GM23338 (cell line): ENCODE measurements around the gene METRN. TPM values are rescaled to one million over a fixed set of nuclear protein-coding genes. Genes with fewer than 3 reads are reported as not detected.

Source experiments
- ATAC-seq: fragments of 200-7000 bp; cut with Tn5 transposase; 3 replicates; pipeline ENCODE4 v1.9.1; 2020
- DNase-seq: peaks from one replicate; pipeline ENCODE4 v3.0.0-alpha.2; 2015; ENCODE audit warnings: low spot score
- H2AFZ ChIP-seq: fragments of 200-600 bp; sonication (generic); 2 replicates; pipeline ENCODE4 v1.8.0; 2016; ENCODE audit warnings: antibody characterized with exemption, mild to moderate bottlenecking, moderate library complexity
- H3F3A ChIP-seq: fragments of 200-600 bp; sonication (generic); replicated peaks from 2 replicates; pipeline ENCODE4 v1.8.0; 2017; ENCODE audit warnings: antibody characterized with exemption, mixed run types, low read depth
- H3K27ac ChIP-seq: fragments of 200-600 bp; sonication (generic); 2 replicates; pipeline ENCODE4 v1.6.1; 2016; ENCODE audit warnings: low read depth
- H3K27me3 ChIP-seq: fragments of 200-600 bp; sonication (generic); 2 replicates; pipeline ENCODE4 v1.8.0; 2016; ENCODE audit warnings: mild to moderate bottlenecking, mixed run types, moderate library complexity; ENCODE audit not compliant: insufficient read depth
- H3K36me3 ChIP-seq: fragments of 200-600 bp; sonication (generic); 2 replicates; pipeline ENCODE4 v1.8.0; 2016; ENCODE audit warnings: mild to moderate bottlenecking; ENCODE audit not compliant: insufficient read depth
- H3K4me1 ChIP-seq: fragments of 200-600 bp; sonication (generic); 2 replicates; pipeline ENCODE4 v1.8.0; 2016; ENCODE audit warnings: mild to moderate bottlenecking, moderate library complexity; ENCODE audit not compliant: insufficient read depth
- H3K4me2 ChIP-seq: fragments of 200-600 bp; sonication (generic); 2 replicates; pipeline ENCODE4 v1.7.1; 2017; ENCODE audit warnings: mixed run types
- H3K4me3 ChIP-seq: fragments of 200-600 bp; sonication (generic); 2 replicates; pipeline ENCODE4 v1.6.1; 2016; ENCODE audit warnings: mixed run types
- H3K79me2 ChIP-seq: fragments of 200-600 bp; sonication (generic); replicated peaks from 2 replicates; pipeline ENCODE4 v1.8.0; 2017; ENCODE audit warnings: mild to moderate bottlenecking; ENCODE audit not compliant: insufficient read depth
- H3K9me2 ChIP-seq: fragments of 200-600 bp; sonication (generic); 2 replicates; pipeline ENCODE4 v1.8.0; 2017; ENCODE audit not compliant: insufficient read depth
- H4K20me1 ChIP-seq: fragments of 200-600 bp; sonication (generic); replicated peaks from 2 replicates; pipeline ENCODE4 v1.8.0; 2017; ENCODE audit warnings: mild to moderate bottlenecking; ENCODE audit not compliant: insufficient read depth
- H3K27ac Mint-ChIP-seq: 2 replicates; pipeline ENCODE4 v1.8.0; 2020; ENCODE audit warnings: inconsistent platforms, mild to moderate bottlenecking, moderate library complexity, mixed read lengths
- H3K27me3 Mint-ChIP-seq: 3 replicates; pipeline ENCODE4 v1.8.0; 2022; ENCODE audit warnings: low read depth, mild to moderate bottlenecking, moderate library complexity, mixed read lengths, inconsistent platforms; ENCODE audit not compliant: insufficient read depth, poor library complexity
- H3K36me3 Mint-ChIP-seq: 3 replicates; pipeline ENCODE4 v1.8.0; 2021; ENCODE audit warnings: low read depth, mild to moderate bottlenecking, inconsistent platforms, moderate library complexity, mixed read lengths
- H3K4me1 Mint-ChIP-seq: 3 replicates; pipeline ENCODE4 v1.8.0; 2020; ENCODE audit warnings: mild to moderate bottlenecking, inconsistent platforms, mixed read lengths
- H3K4me3 Mint-ChIP-seq: 3 replicates; pipeline ENCODE4 v1.8.0; 2021; ENCODE audit warnings: moderate library complexity, mild to moderate bottlenecking, inconsistent platforms, mixed read lengths
- H3K9me3 Mint-ChIP-seq: 3 replicates; pipeline ENCODE4 v1.8.0; 2020; ENCODE audit warnings: moderate library complexity, mild to moderate bottlenecking, inconsistent platforms, mixed read lengths
- CREB1 ChIP-seq: fragments of 250-450 bp; sonication (Bioruptor Pico); IDR thresholded peaks from 2 replicates; pipeline ENCODE4 v1.5.0; 2020; ENCODE audit warnings: low read depth, mild to moderate bottlenecking, moderate library complexity
- CTCF ChIP-seq, 2 experiments: fragments of 200-600 bp in 1 of 2; sonication (generic) in 1 of 2; conservative IDR thresholded peaks; 2 replicates each; pipeline versions ENCODE4 v1.5.1 to v1.6.1; 2016 to 2017; ENCODE audit warnings: antibody characterized with exemption in 2 of 2, low read depth in 2 of 2, mild to moderate bottlenecking in 2 of 2, moderate library complexity in 1 of 2
- EZH2 ChIP-seq: fragments of 200-600 bp; sonication (generic); IDR thresholded peaks from one replicate; pipeline ENCODE4 v1.8.0; 2017; ENCODE audit warnings: antibody characterized with exemption, mild to moderate bottlenecking, low read depth; ENCODE audit not compliant: unreplicated experiment
- EZH2phosphoT487 ChIP-seq: fragments of 200-600 bp; sonication (generic); IDR thresholded peaks from one replicate; pipeline ENCODE4 v1.8.1; 2018; ENCODE audit warnings: antibody characterized with exemption; ENCODE audit not compliant: unreplicated experiment
- JUNB ChIP-seq: IDR thresholded peaks from one replicate; pipeline ENCODE4 v1.6.1; 2016; ENCODE audit warnings: antibody characterized with exemption; ENCODE audit not compliant: unreplicated experiment
- NANOG ChIP-seq: IDR thresholded peaks from 2 replicates; pipeline ENCODE4 v1.6.1; 2016; ENCODE audit warnings: antibody characterized with exemption, borderline replicate concordance
- POLR2AphosphoS5 ChIP-seq: IDR thresholded peaks from 2 replicates; pipeline ENCODE4 v1.6.1; 2016; ENCODE audit warnings: antibody characterized with exemption, low read depth
- REST ChIP-seq: IDR thresholded peaks from one replicate; pipeline ENCODE4 v1.6.1; 2018; ENCODE audit warnings: antibody characterized with exemption; ENCODE audit not compliant: unreplicated experiment
- STAT1 ChIP-seq: IDR thresholded peaks from one replicate; pipeline ENCODE4 v1.6.1; 2016; ENCODE audit warnings: antibody characterized with exemption; ENCODE audit not compliant: unreplicated experiment
- ZNF114 ChIP-seq: fragments of 250-450 bp; sonication (Bioruptor Pico); IDR thresholded peaks from 2 replicates; pipeline ENCODE4 v1.5.0; 2020; ENCODE audit warnings: mild to moderate bottlenecking, moderate library complexity
- ZNF331 ChIP-seq: fragments of 250-450 bp; sonication (Bioruptor Pico); IDR thresholded peaks from 2 replicates; pipeline ENCODE4 v1.5.0; 2020; ENCODE audit warnings: low read depth, mild to moderate bottlenecking, moderate library complexity
- polyA plus RNA-seq: library from polyadenylated mRNA; unstranded; fragments of >200 nt; fragmentation: Nextera tagmentation; extraction: Ambion mirVana; gene quantifications from 2 replicates; pipeline ENCODE4 v1.2.1, GENCODE V29; 2016
- total RNA-seq: library from RNA; depleted of rRNA; stranded (reverse); fragments of >200 nt; shearing (Covaris generic); gene quantifications from 2 replicates; pipeline ENCODE4 v1.2.3, GENCODE V29; 2014
- TF ChIP-seq, protein P1 (sequence below): IDR thresholded peaks from 2 replicates; pipeline ENCODE4 v1.6.1; 2016; ENCODE audit warnings: antibody characterized with exemption

The METRN gene
- total and polyA plus RNA-seq, 2 experiments from 2014 or later = 18.7 to 33.0 TPM

DNA sequence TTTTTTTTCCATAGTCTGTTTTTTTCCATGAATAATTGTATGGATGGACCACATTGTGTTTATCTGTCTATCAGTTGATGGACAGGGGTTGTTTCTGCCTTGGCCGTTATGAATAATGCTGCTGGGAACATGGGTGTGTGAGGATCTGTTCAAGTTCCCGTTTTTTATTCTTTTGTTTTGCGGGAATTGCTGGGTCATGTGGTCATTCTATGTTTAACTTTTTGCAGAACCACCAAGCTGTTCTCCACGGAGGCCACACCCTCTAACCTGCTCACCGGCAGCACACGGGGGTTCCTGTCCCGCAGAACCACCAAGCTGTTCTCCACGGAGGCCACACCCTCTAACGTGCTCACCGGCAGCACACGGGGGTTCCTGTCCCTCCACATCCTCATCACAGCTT is 39.7 kb downstream of the METRN start:
- Histone ChIP-seq H3K79me2 (no peaks in the 10 kb centered on the region), H3K9me2 (no peaks in the 10 kb centered on the region), H3K4me2 (no peak overlapping the region), H3F3A (0 out of 2 replicates have a peak, but pooled peaks cover 5% of the 10 kb centered on the region), H3K36me3 (no peaks in the 10 kb centered on the region), H3K4me3 (no peak overlapping the region), H3K27ac (no peak overlapping the region), H2AFZ (no peak overlapping the region), H3K4me1 (peaks cover 5% of the 10 kb centered on the region), H3K27me3 (no peaks in the 10 kb centered on the region), H4K20me1 (no peaks in the 10 kb centered on the region)
- H3K36me3 Mint-ChIP-seq = no peaks in the 10 kb centered on the region
- ATAC-seq (no peak), DNase-seq (no peak)
- no peak overlapping the region for H3K4me3 Mint-ChIP-seq
- H3K9me3 Mint-ChIP-seq = no peaks in the 10 kb centered on the region; the same call in 2 of the 3 replicates
- no peak for TF ChIP-seq POLR2AphosphoS5
- TF ChIP-seq NANOG = no peak
- no peak for TF ChIP-seq JUNB
- TF ChIP-seq ZNF331 (CRISPR knock-in tag) = no peak
- TF ChIP-seq EZH2phosphoT487 = no peak
- no peak for TF ChIP-seq STAT1
- no peak for TF ChIP-seq CTCF (conservative IDR thresholded peaks at IDR 0.05; ENCODE audit: low read depth in 2 of 2)
- peaks cover 14% of the 10 kb centered on the region for H3K27me3 Mint-ChIP-seq
- H3K4me1 Mint-ChIP-seq = peaks cover 21% of the 10 kb centered on the region
- H3K27ac Mint-ChIP-seq = no peak overlapping the region

DNA sequence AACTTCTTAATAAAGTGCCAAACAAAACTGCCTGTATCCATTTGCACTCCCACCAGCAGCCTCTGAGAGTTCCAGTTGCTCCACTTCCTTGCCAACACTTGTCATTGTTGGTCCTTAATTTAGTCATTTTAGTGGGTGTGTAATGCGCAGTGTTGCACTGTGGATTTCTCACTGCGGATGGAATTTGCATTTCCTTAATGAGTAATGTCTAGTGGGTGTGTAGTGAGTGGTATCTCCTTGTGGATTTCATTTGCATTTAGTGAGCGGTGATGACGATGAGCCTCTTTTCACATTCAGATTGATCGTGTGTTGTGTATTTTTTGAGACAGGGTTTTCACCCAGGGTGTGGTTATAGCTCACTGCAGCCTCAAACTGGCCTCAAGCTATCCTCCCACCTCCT is 41.5 kb downstream of the METRN start:
- no peaks in the 10 kb centered on the region for H3K9me2 ChIP-seq
- H3K27ac Mint-ChIP-seq = no peak overlapping the region
- ATAC-seq = no peak
- TF ChIP-seq ZNF114 (CRISPR knock-in tag) = no peak
- no peak for TF ChIP-seq STAT1
- TF ChIP-seq EZH2phosphoT487 = no peak
- TF ChIP-seq CREB1 (CRISPR knock-in tag) = no peak
- TF ChIP-seq POLR2AphosphoS5 = no peak
- no peak for TF ChIP-seq ZNF331 (CRISPR knock-in tag)
- no peak for TF ChIP-seq JUNB
- no peak for TF ChIP-seq EZH2
- TF ChIP-seq NANOG = no peak
- TF ChIP-seq CTCF (conservative IDR thresholded peaks at IDR 0.05; ENCODE audit: low read depth in 2 of 2) = no peak
- no peak for TF ChIP-seq REST
- TF ChIP-seq, protein P1, sequence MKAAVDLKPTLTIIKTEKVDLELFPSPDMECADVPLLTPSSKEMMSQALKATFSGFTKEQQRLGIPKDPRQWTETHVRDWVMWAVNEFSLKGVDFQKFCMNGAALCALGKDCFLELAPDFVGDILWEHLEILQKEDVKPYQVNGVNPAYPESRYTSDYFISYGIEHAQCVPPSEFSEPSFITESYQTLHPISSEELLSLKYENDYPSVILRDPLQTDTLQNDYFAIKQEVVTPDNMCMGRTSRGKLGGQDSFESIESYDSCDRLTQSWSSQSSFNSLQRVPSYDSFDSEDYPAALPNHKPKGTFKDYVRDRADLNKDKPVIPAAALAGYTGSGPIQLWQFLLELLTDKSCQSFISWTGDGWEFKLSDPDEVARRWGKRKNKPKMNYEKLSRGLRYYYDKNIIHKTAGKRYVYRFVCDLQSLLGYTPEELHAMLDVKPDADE = no peak

More for the DNA sequence above, 41.5 kb downstream of the METRN start:
- DNase-seq = no peak
- H3K4me1 Mint-ChIP-seq = peaks cover 14% of the 10 kb centered on the region
- H3K4me3 Mint-ChIP-seq = no peak overlapping the region
- Histone ChIP-seq H3F3A (no peaks in the 10 kb centered on the region), H3K27ac (no peak overlapping the region), H4K20me1 (no peaks in the 10 kb centered on the region), H3K27me3 (no peaks in the 10 kb centered on the region), H3K4me1 (peaks cover 5% of the 10 kb centered on the region), H3K36me3 (no peaks in the 10 kb centered on the region), H2AFZ (no peak overlapping the region), H3K4me2 (no peak overlapping the region), H3K79me2 (no peaks in the 10 kb centered on the region), H3K4me3 (no peak overlapping the region)
- H3K36me3 Mint-ChIP-seq = no peaks in the 10 kb centered on the region
- H3K27me3 Mint-ChIP-seq = peaks cover 15% of the 10 kb centered on the region
- no peaks in the 10 kb centered on the region; the same call in 1 of the 3 replicates for H3K9me3 Mint-ChIP-seq
